CD4-positive, alpha-beta T cell (primary cell): Measurements from ENCODE around the gene PNLIPRP1. TPM values are rescaled to one million over a fixed set of nuclear protein-coding genes. Genes with fewer than 3 reads are reported as not detected.

Source experiments
- ATAC-seq: fragments of 200-7000 bp; cut with Tn5 transposase; one replicate; pipeline ENCODE4 v1.10.0; 2022; ENCODE audit warnings: mild to moderate bottlenecking; ENCODE audit not compliant: poor library complexity
- CTCF ChIA-PET: fragments of 350-600 bp; sonication (Branson Sonifier 250); formaldehyde crosslinking; loops from one replicate; lab custom pipeline; 2021; ENCODE audit warnings: antibody characterized with exemption, inconsistent platforms; lab: Charles Lee
- POLR2A ChIA-PET: fragments of 350-600 bp; sonication (Branson Sonifier 250); formaldehyde crosslinking; loops from one replicate; lab custom pipeline; 2021; ENCODE audit warnings: antibody characterized with exemption, inconsistent platforms; lab: Charles Lee
- DNase-seq, 14 experiments: peaks; one replicate each; pipeline ENCODE4 v3.0.0-alpha.2; 2013 to 2020; ENCODE audit warnings: mixed read lengths in 2 of 14
- H3K27ac ChIP-seq, 2 donors: one replicate each; pipeline versions ENCODE4 v1.5.1 to v1.7.0; 2013; ENCODE audit warnings: low read length in 2 of 2, low read depth in 1 of 2, mild to moderate bottlenecking in 1 of 2
- H3K27me3 ChIP-seq, 2 experiments: 1 replicate in 1 of 2; 2 replicates in 1 of 2; pipeline versions ENCODE4 v1.6.1 to v1.7.0; 2013; ENCODE audit warnings: low read length in 2 of 2, control low read depth in 1 of 2, mild to moderate bottlenecking in 1 of 2, moderate library complexity in 1 of 2; ENCODE audit not compliant: insufficient read depth in 2 of 2, control insufficient read depth in 1 of 2
- H3K36me3 ChIP-seq: one replicate; pipeline ENCODE4 v1.6.1; 2013; ENCODE audit warnings: low read length, control low read depth; ENCODE audit not compliant: insufficient read depth
- H3K4me1 ChIP-seq: one replicate; pipeline ENCODE4 v1.6.1; 2013; ENCODE audit warnings: low read length, control low read depth; ENCODE audit not compliant: insufficient read depth
- H3K4me3 ChIP-seq: one replicate; pipeline ENCODE4 v1.5.1; 2013; ENCODE audit warnings: mild to moderate bottlenecking, low read length, moderate library complexity
- H3K9me3 ChIP-seq, 2 experiments: 1 replicate in 1 of 2; 2 replicates in 1 of 2; pipeline versions ENCODE4 v1.6.1 to v1.7.0; 2013; ENCODE audit warnings: low read length in 2 of 2, mild to moderate bottlenecking in 2 of 2, control low read depth in 1 of 2, moderate library complexity in 1 of 2; ENCODE audit not compliant: control insufficient read depth in 1 of 2, insufficient read depth in 1 of 2
- H3K27ac Mint-ChIP-seq: one replicate; pipeline ENCODE4 v1.8.0; 2020; ENCODE audit warnings: mixed read lengths
- H3K27me3 Mint-ChIP-seq: one replicate; pipeline ENCODE4 v1.8.0; 2021; ENCODE audit warnings: mixed read lengths
- H3K36me3 Mint-ChIP-seq: one replicate; pipeline ENCODE4 v1.8.0; 2021; ENCODE audit warnings: low read depth, mixed read lengths
- H3K4me1 Mint-ChIP-seq: one replicate; pipeline ENCODE4 v1.8.0; 2021; ENCODE audit warnings: low read depth, mixed read lengths
- H3K4me3 Mint-ChIP-seq: one replicate; pipeline ENCODE4 v1.8.0; 2020; ENCODE audit warnings: mild to moderate bottlenecking, mixed read lengths
- H3K9me3 Mint-ChIP-seq: one replicate; pipeline ENCODE4 v1.8.0; 2020; ENCODE audit warnings: mixed read lengths
- intact Hi-C, 2 experiments: fragments of 100-400 bp; cut with DNase I in 1 of 2; cut with micrococcal nuclease in 1 of 2; formaldehyde crosslinking; loops; one replicate each; pipeline versions ENCODE4 v1.15.1 to v1.9.0; 2023 to 2025; cut with DNase I, micrococcal nuclease
- total RNA-seq, 174 experiments: library from RNA in 2 of 174; stranded (reverse) in 2 of 174; gene quantifications; one replicate each; pipeline ENCODE4 v1.2.3 and lab custom pipeline; 2021 to 2026
- TF ChIP-seq, protein P1 (sequence below): fragments of 200-600 bp; IDR thresholded peaks from one replicate; pipeline ENCODE4 v1.8.0; 2022; ENCODE audit warnings: antibody characterized with exemption, mild to moderate bottlenecking

Gene PNLIPRP1
- total RNA-seq, 2 experiments from 2014 or later, result not detected

GRCh38 chr10:116630020-116630419, 39.3 kb downstream of the PNLIPRP1 start:
- POLR2A ChIA-PET, result no interaction called here

GRCh38 chr10:116631871-116632295, 41.1 kb downstream of the PNLIPRP1 start:
- ATAC-seq (no peak), DNase-seq (no peak)
- Histone ChIP-seq H3K27ac (no peak overlapping the region), H3K27me3 (peaks cover 14 to 16% of the 10 kb centered on the region in 2 experiments), H3K4me3 (no peak overlapping the region), H3K9me3 (peaks cover 0 to 4% of the 10 kb centered on the region in 2 experiments), H3K4me1 (no peaks in the 10 kb centered on the region), H3K36me3 (no peaks in the 10 kb centered on the region)
- TF ChIP-seq, protein P1, sequence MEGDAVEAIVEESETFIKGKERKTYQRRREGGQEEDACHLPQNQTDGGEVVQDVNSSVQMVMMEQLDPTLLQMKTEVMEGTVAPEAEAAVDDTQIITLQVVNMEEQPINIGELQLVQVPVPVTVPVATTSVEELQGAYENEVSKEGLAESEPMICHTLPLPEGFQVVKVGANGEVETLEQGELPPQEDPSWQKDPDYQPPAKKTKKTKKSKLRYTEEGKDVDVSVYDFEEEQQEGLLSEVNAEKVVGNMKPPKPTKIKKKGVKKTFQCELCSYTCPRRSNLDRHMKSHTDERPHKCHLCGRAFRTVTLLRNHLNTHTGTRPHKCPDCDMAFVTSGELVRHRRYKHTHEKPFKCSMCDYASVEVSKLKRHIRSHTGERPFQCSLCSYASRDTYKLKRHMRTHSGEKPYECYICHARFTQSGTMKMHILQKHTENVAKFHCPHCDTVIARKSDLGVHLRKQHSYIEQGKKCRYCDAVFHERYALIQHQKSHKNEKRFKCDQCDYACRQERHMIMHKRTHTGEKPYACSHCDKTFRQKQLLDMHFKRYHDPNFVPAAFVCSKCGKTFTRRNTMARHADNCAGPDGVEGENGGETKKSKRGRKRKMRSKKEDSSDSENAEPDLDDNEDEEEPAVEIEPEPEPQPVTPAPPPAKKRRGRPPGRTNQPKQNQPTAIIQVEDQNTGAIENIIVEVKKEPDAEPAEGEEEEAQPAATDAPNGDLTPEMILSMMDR, result no peak
- H3K27ac Mint-ChIP-seq, result no peak overlapping the region
- peaks cover 38% of the 10 kb centered on the region for H3K27me3 Mint-ChIP-seq
- no peak overlapping the region for H3K4me3 Mint-ChIP-seq
- peaks cover 2% of the 10 kb centered on the region for H3K9me3 Mint-ChIP-seq
- no peaks in the 10 kb centered on the region for H3K4me1 Mint-ChIP-seq
- CTCF ChIA-PET, result interaction anchor here (1.3 kb wide), 1 partner anchor 50 kb away, joined by 3 read pairs; no protein-coding TSS in a partner anchor
- POLR2A ChIA-PET, result no interaction called here
- intact Hi-C loops, result no loop called here
- H3K36me3 Mint-ChIP-seq, result no peaks in the 10 kb centered on the region

More at GRCh38 chr10:116630020-116630419, 39.3 kb downstream of the PNLIPRP1 start:
- TF ChIP-seq, protein P1, result no peak
- H3K4me1 ChIP-seq, result no peaks in the 10 kb centered on the region
- Mint-ChIP-seq H3K4me3 (no peak overlapping the region), H3K9me3 (no peaks in the 10 kb centered on the region), H3K27me3 (peaks cover 41% of the 10 kb centered on the region), H3K27ac (no peak overlapping the region), H3K36me3 (no peaks in the 10 kb centered on the region), H3K4me1 (no peaks in the 10 kb centered on the region)
- no peaks in the 10 kb centered on the region for H3K36me3 ChIP-seq
- peaks cover 0 to 4% of the 10 kb centered on the region in 2 experiments for H3K9me3 ChIP-seq
- intact Hi-C loops, result no loop called here
- DNase-seq (no peak), ATAC-seq (no peak)
- no peak overlapping the region for H3K4me3 ChIP-seq
- H3K27me3 ChIP-seq, result peaks cover 19 to 21% of the 10 kb centered on the region in 2 experiments
- no peak overlapping the region for H3K27ac ChIP-seq
- CTCF ChIA-PET, result no interaction called here

DNA sequence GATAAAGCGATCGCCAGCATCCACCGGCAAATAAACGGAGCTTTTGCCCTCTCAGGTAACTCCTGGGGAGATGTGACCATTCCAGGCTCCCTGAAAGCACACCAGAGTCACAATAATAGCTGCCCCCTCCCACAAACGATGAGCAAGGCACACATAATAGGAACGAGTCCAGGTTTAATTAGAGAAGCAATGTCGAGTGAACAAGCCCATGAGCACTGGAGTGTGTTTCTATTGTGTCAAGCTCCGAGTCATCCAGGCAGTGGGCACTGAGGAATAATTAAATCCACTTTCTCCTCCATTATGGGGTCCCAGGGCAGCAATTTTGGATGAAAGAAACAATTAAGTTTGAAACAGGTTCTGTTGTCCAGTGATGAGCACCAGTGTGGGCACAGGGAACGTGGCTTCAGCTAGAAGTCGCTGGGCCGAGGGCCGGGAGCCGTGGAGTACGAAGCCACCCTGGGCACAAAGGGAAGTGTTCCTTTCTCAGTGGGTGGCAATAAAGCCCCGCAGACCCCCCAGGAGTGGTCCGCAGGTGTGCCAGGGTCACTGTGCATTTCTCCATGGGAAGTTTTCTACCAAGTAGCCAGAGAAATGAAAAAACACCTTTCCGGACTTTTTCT, 41.9 kb downstream of the PNLIPRP1 start:
- Mint-ChIP-seq H3K9me3 (peaks cover 2% of the 10 kb centered on the region), H3K27me3 (peaks cover 37% of the 10 kb centered on the region), H3K36me3 (no peaks in the 10 kb centered on the region), H3K4me1 (no peaks in the 10 kb centered on the region), H3K4me3 (no peak overlapping the region), H3K27ac (no peak overlapping the region)
- ChIA-PET POLR2A (no interaction called here), CTCF (interaction anchor here (1.3 kb wide), 1 partner anchor 49 kb away, joined by 3 read pairs; no protein-coding TSS in a partner anchor)
- no peak for DNase-seq
- H3K4me1 ChIP-seq, result no peaks in the 10 kb centered on the region
- H3K9me3 ChIP-seq, result peaks cover 0 to 4% of the 10 kb centered on the region in 2 experiments
- no peaks in the 10 kb centered on the region for H3K36me3 ChIP-seq
- H3K27me3 ChIP-seq, result peaks cover 10 to 14% of the 10 kb centered on the region in 2 experiments
- no peak for ATAC-seq
- TF ChIP-seq, protein P1, result no peak
- intact Hi-C loops, result no loop called here
- no peak overlapping the region for H3K27ac ChIP-seq
- no peak overlapping the region for H3K4me3 ChIP-seq
